CD14-positive monocyte (primary cell): ENCODE measurements around the gene ASTN2. TPM values are rescaled to one million over a fixed set of nuclear protein-coding genes. Genes with fewer than 3 reads are reported as not detected.

Experiments
- DNase-seq, 3 donors: peaks; one replicate each; pipeline ENCODE4 v3.0.0-alpha.2; 2011 to 2022
- H2AFZ ChIP-seq: 2 replicates; pipeline ENCODE4 v1.6.0; 2012; ENCODE audit warnings: mild to moderate bottlenecking, low read depth, low read length, inconsistent platforms; ENCODE audit not compliant: insufficient read depth, poor library complexity, severe bottlenecking
- H3K27ac ChIP-seq, 2 donors: 1 replicate in 1 of 2; 2 replicates in 1 of 2; pipeline ENCODE4 v1.5.1; 2012 to 2013; ENCODE audit warnings: low read length in 2 of 2, control low read depth in 1 of 2, inconsistent platforms in 1 of 2, low read depth in 1 of 2, mild to moderate bottlenecking in 1 of 2
- H3K27me3 ChIP-seq, 2 donors: one replicate each; pipeline versions ENCODE4 v1.6.0 to v1.6.1; 2011 to 2013; ENCODE audit warnings: low read length in 2 of 2; ENCODE audit not compliant: control insufficient read depth in 2 of 2, insufficient read depth in 2 of 2
- H3K36me3 ChIP-seq, 2 donors: replicated peaks in 1 of 2; 1 replicate in 1 of 2; 2 replicates in 1 of 2; pipeline versions ENCODE4 v1.5.1 to v1.6.1; 2012 to 2013; ENCODE audit warnings: low read length in 2 of 2, control low read depth in 1 of 2, inconsistent platforms in 1 of 2, mild to moderate bottlenecking in 1 of 2; ENCODE audit not compliant: insufficient read depth in 2 of 2, control insufficient read depth in 1 of 2
- H3K4me1 ChIP-seq, 2 donors: 1 replicate in 1 of 2; 2 replicates in 1 of 2; pipeline versions ENCODE4 v1.5.1 to v1.6.1; 2012 to 2013; ENCODE audit warnings: low read length in 2 of 2, control low read depth in 1 of 2, inconsistent platforms in 1 of 2, mild to moderate bottlenecking in 1 of 2, moderate library complexity in 1 of 2; ENCODE audit not compliant: insufficient read depth in 2 of 2, control insufficient read depth in 1 of 2
- H3K4me2 ChIP-seq: replicated peaks from 2 replicates; pipeline ENCODE3; 2012; ENCODE audit warnings: low read length, moderate library complexity, mild to moderate bottlenecking; ENCODE audit not compliant: poor library complexity, severe bottlenecking; ENCODE audit errors: extremely low read depth
- H3K4me3 ChIP-seq, 3 experiments: fragments of 200-600 bp in 1 of 3; sonication (generic) in 1 of 3; replicated peaks in 1 of 3; 1 replicate in 2 of 3; 2 replicates in 1 of 3; pipeline ENCODE4 v1.5.1; 2011 to 2013; ENCODE audit warnings: low read length in 3 of 3, mild to moderate bottlenecking in 3 of 3, control low read depth in 2 of 3, low read depth in 2 of 3, inconsistent platforms in 1 of 3, moderate library complexity in 1 of 3
- H3K79me2 ChIP-seq: 2 replicates; pipeline ENCODE4 v1.6.0; 2012; ENCODE audit warnings: mild to moderate bottlenecking, control low read depth, inconsistent platforms, low read length, moderate library complexity; ENCODE audit not compliant: insufficient read depth
- H3K9ac ChIP-seq: 2 replicates; pipeline ENCODE4 v1.6.0; 2017; ENCODE audit warnings: low read length, mild to moderate bottlenecking; ENCODE audit not compliant: insufficient read depth, poor library complexity, severe bottlenecking
- H3K9me3 ChIP-seq, 2 donors: replicated peaks in 1 of 2; 1 replicate in 1 of 2; 2 replicates in 1 of 2; pipeline versions ENCODE4 v1.5.1 to v1.6.1; 2012 to 2013; ENCODE audit warnings: low read length in 2 of 2, control low read depth in 1 of 2; ENCODE audit not compliant: control insufficient read depth in 1 of 2, insufficient read depth in 1 of 2
- H4K20me1 ChIP-seq: 2 replicates; pipeline ENCODE4 v1.6.0; 2012; ENCODE audit warnings: mild to moderate bottlenecking, low read length, control low read depth, moderate library complexity; ENCODE audit not compliant: insufficient read depth
- H3K27ac Mint-ChIP-seq, 7 donors: one replicate each; pipeline ENCODE4 v1.8.0; 2020; ENCODE audit warnings: mild to moderate bottlenecking in 7 of 7, mixed read lengths in 7 of 7, moderate library complexity in 6 of 7, inconsistent platforms in 2 of 7
- H3K27me3 Mint-ChIP-seq, 3 donors: one replicate each; pipeline ENCODE4 v1.8.0; 2021 to 2022; ENCODE audit warnings: low read depth in 3 of 3, mild to moderate bottlenecking in 3 of 3, mixed read lengths in 3 of 3, moderate library complexity in 3 of 3, inconsistent platforms in 1 of 3
- H3K36me3 Mint-ChIP-seq, 2 donors: one replicate each; pipeline ENCODE4 v1.8.0; 2020; ENCODE audit warnings: mixed read lengths in 2 of 2, inconsistent platforms in 1 of 2, mild to moderate bottlenecking in 1 of 2
- H3K4me1 Mint-ChIP-seq: one replicate; pipeline ENCODE4 v1.8.0; 2020; ENCODE audit warnings: mild to moderate bottlenecking, mixed read lengths
- H3K4me3 Mint-ChIP-seq, 2 donors: one replicate each; pipeline ENCODE4 v1.8.0; 2020; ENCODE audit warnings: mild to moderate bottlenecking in 2 of 2, mixed read lengths in 2 of 2, moderate library complexity in 1 of 2
- H3K9me3 Mint-ChIP-seq, 7 donors: one replicate each; pipeline ENCODE4 v1.8.0; 2020 to 2022; ENCODE audit warnings: mixed read lengths in 7 of 7, mild to moderate bottlenecking in 6 of 7, moderate library complexity in 6 of 7, inconsistent platforms in 2 of 7
- WGBS: methylation state at CpG from one replicate; pipeline ENCODE4 v1.1.5; 2013; ENCODE audit warnings: missing lambda C conversion rate; ENCODE audit not compliant: insufficient coverage; 5-methylcytosine and 5-hydroxymethylcytosine counted together
- intact Hi-C, 2 donors: fragments of 100-400 bp; cut with micrococcal nuclease; formaldehyde crosslinking; loops; one replicate each; pipeline versions ENCODE4 v1.15.0 to v1.15.1; 2023
- polyA plus RNA-seq, 3 donors: library from polyadenylated mRNA; depleted of rRNA in 1 of 3; unstranded in 2 of 3; stranded (reverse) in 1 of 3; fragments of 300-500 nt in 2 of 3; fragments of >200 nt in 1 of 3; fragmentation: Illumina TruSeq in 2 of 3; gene quantifications; 1 replicate in 2 of 3; 2 replicates in 1 of 3; pipeline ENCODE4 v1.2.3, GENCODE V29; 2012 to 2021
- TF ChIP-seq, protein P1 (sequence below): fragments of 200-600 bp; IDR thresholded peaks from one replicate; pipeline ENCODE4 v1.8.0; 2022; ENCODE audit warnings: antibody characterized with exemption, mild to moderate bottlenecking

The ASTN2 gene
- polyA plus RNA-seq, 3 donors, result not detected

- DNase-seq, result no peak
- TF ChIP-seq, protein P1, sequence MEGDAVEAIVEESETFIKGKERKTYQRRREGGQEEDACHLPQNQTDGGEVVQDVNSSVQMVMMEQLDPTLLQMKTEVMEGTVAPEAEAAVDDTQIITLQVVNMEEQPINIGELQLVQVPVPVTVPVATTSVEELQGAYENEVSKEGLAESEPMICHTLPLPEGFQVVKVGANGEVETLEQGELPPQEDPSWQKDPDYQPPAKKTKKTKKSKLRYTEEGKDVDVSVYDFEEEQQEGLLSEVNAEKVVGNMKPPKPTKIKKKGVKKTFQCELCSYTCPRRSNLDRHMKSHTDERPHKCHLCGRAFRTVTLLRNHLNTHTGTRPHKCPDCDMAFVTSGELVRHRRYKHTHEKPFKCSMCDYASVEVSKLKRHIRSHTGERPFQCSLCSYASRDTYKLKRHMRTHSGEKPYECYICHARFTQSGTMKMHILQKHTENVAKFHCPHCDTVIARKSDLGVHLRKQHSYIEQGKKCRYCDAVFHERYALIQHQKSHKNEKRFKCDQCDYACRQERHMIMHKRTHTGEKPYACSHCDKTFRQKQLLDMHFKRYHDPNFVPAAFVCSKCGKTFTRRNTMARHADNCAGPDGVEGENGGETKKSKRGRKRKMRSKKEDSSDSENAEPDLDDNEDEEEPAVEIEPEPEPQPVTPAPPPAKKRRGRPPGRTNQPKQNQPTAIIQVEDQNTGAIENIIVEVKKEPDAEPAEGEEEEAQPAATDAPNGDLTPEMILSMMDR, result no peak
- H3K36me3 ChIP-seq, result no peaks in the 10 kb centered on the region
- no peaks in the 10 kb centered on the region for H3K27me3 ChIP-seq
- Mint-ChIP-seq H3K4me1 (no peaks in the 10 kb centered on the region), H3K27ac (no peak overlapping the region), H3K36me3 (no peaks in the 10 kb centered on the region), H3K4me3 (no peak overlapping the region), H3K9me3 (peaks cover 11 to 23% (median 15%) of the 10 kb centered on the region in 7 donors), H3K27me3 (peaks cover 0 to 5% (median 2%) of the 10 kb centered on the region in 3 donors)
- peaks cover 3 to 8% of the 10 kb centered on the region in 2 donors for H3K9me3 ChIP-seq
- no peaks in the 10 kb centered on the region for H3K79me2 ChIP-seq
- no peak overlapping the region for H2AFZ ChIP-seq
- no peak overlapping the region for H3K9ac ChIP-seq
- H3K4me2 ChIP-seq, result no peak overlapping the region
- WGBS, result 100% methylated on average over 2 of the region's 4 CpGs
- H3K4me1 ChIP-seq, result no peaks in the 10 kb centered on the region
- H4K20me1 ChIP-seq, result no peaks in the 10 kb centered on the region
- H3K4me3 ChIP-seq, result no peak overlapping the region
- intact Hi-C loops, result no loop called here
- H3K27ac ChIP-seq, result no peak overlapping the region
These were observed 517.7 kb downstream of the ASTN2 start for GRCh38 chr9:116897201-116897600.

DNA sequence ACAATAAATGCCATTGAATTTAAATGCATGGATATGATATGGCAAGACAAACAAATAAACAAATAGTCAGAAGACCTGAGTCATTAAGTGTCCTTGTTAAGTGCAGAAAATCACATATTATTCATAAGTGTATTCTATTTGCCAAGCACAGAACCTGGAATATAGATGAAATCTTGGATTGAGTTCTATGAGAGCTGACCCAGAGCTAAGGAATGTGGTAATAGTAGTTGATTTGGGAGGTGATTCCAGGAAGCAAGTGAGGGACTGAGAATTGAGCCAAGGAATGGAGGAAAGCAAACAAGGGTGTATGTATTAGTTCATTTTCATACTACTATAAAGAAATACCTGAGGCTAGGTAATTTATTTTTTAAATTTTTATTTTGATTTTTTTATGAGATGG is 518.9 kb downstream of the ASTN2 start:
- H3K36me3 Mint-ChIP-seq, result no peaks in the 10 kb centered on the region
- Histone ChIP-seq H3K27me3 (no peaks in the 10 kb centered on the region), H3K27ac (no peak overlapping the region), H3K4me1 (no peaks in the 10 kb centered on the region), H3K4me2 (no peak overlapping the region), H3K79me2 (no peaks in the 10 kb centered on the region), H3K9ac (no peak overlapping the region), H2AFZ (no peak overlapping the region), H3K4me3 (no peak overlapping the region), H4K20me1 (no peaks in the 10 kb centered on the region), H3K36me3 (no peaks in the 10 kb centered on the region), H3K9me3 (peaks cover 3 to 8% of the 10 kb centered on the region in 2 donors)
- H3K4me1 Mint-ChIP-seq, result no peaks in the 10 kb centered on the region
- TF ChIP-seq, protein P1, result no peak
- no peak overlapping the region for H3K4me3 Mint-ChIP-seq
- H3K27ac Mint-ChIP-seq, result no peak overlapping the region
- no peak for DNase-seq
- H3K27me3 Mint-ChIP-seq, result peaks cover 0 to 5% (median 2%) of the 10 kb centered on the region in 3 donors
- intact Hi-C loops, result no loop called here
- H3K9me3 Mint-ChIP-seq, result peaks cover 11 to 23% (median 15%) of the 10 kb centered on the region in 7 donors
